Measurements from ENCODE around the gene SDK1.

DNA sequence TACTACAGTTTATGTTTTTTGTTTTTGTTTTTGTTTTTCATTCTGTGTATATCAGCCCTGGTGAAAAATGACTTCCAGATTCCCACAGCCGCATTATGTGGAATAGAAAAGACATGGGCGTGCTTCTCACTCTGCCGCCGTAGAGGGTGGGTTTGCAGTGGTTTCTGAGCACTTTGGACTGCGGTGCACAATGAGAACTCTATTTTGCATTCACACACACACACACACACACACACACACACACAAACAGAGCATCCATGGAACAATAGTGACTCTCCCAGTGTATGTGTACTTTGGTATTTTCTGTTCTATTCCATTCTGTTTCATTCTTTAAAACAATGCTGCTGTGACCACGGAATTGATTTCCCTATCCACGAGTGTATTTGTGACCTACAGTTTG is 723.8 kb downstream of the SDK1 start:
- TF ChIP-seq, protein P1, sequence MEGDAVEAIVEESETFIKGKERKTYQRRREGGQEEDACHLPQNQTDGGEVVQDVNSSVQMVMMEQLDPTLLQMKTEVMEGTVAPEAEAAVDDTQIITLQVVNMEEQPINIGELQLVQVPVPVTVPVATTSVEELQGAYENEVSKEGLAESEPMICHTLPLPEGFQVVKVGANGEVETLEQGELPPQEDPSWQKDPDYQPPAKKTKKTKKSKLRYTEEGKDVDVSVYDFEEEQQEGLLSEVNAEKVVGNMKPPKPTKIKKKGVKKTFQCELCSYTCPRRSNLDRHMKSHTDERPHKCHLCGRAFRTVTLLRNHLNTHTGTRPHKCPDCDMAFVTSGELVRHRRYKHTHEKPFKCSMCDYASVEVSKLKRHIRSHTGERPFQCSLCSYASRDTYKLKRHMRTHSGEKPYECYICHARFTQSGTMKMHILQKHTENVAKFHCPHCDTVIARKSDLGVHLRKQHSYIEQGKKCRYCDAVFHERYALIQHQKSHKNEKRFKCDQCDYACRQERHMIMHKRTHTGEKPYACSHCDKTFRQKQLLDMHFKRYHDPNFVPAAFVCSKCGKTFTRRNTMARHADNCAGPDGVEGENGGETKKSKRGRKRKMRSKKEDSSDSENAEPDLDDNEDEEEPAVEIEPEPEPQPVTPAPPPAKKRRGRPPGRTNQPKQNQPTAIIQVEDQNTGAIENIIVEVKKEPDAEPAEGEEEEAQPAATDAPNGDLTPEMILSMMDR (conservative IDR thresholded peaks at IDR 0.05), result no peak
- no peak for TF ChIP-seq ZFX (IDR thresholded peaks at IDR 0.05)
